ENCODE results near the gene STC2.
A peak's percentile ranks its signal among the peaks of the same experiment; 100 is the strongest.
"Not testable (repeated sequence)": the region's sequence is repeated elsewhere in the genome, so short reads cannot be mapped to it uniquely, and the experiment has no call there.

The STC2 gene

DNA sequence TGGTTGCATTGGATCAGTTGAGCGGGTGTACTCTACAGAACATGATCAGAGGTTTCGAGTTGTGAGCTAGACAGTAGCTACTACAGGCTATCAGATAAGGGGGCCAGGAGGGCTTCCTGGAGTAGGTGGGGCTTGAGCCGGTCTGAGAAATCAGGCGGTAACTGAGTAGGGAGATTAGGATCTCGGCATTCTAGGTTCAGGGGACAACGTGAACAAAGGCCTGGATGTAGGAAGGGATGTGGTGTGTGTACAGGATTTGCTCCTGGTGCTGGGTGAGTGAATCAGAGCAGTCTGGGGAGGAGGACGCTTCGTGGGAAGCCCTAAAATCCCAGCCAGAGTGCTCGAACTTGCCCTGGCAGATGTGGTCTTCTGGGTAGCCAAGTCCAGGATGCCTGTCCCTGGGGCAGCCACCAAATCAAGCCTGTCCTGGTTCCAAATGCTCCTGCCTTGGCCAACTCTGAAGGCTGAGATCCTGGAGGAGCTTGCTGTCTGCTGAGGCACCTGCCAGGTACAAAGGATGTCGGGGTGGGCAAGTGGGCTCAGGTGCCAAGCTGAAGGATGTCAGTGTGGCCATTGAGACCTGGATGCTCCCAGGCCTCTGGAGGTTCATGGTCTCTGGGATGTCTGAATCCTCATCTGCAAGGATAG lies 33.4 kb downstream of the STC2 start:
- DNase-seq (ENCODE audit: low read depth in 2 of 2) = no peak

DNA sequence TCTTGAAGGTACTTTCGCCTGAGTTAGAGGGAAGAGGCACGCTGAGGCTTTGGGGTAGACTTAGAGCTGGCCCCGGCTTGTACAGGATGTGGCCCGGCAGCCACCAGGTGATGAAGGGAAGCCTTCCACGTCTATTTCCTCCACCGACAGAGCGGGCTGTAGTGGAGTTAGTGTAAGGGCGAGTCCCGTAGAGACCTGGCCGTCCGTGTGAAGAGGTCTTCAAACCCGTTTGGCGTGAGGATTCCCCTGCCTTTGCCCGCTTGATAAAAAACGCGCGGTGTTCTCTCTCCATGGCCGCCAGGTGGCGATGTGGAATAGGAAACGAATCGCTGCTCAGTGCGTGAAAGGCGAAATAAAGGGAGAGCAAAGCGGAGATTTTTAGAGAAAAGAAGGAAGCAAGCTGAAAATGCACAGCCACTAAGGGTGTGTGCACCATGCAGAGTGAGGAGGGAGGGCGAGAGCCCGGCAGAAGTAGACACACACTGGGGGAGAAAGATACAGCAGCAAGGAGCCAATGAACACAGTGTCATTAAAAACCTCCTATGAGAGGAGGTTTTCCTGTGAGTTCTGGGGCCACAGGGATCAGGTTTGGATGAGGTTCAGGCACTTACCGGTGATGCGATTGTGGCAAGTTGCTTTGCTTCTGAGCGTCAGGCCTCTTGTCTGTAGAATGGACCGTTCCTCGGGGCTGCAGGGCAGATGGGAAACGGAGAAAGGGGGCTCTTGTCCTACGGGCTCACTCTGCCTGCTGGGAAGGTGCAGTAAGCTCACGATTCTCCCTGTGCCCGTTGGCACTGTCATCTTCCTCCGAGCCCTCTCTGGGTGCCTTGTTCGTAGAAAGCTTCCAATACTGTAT lies 34.2 kb downstream of the STC2 start:
- peak; percentile 16 to 35 for DNase-seq (ENCODE audit: low read depth in 2 of 2)

DNA sequence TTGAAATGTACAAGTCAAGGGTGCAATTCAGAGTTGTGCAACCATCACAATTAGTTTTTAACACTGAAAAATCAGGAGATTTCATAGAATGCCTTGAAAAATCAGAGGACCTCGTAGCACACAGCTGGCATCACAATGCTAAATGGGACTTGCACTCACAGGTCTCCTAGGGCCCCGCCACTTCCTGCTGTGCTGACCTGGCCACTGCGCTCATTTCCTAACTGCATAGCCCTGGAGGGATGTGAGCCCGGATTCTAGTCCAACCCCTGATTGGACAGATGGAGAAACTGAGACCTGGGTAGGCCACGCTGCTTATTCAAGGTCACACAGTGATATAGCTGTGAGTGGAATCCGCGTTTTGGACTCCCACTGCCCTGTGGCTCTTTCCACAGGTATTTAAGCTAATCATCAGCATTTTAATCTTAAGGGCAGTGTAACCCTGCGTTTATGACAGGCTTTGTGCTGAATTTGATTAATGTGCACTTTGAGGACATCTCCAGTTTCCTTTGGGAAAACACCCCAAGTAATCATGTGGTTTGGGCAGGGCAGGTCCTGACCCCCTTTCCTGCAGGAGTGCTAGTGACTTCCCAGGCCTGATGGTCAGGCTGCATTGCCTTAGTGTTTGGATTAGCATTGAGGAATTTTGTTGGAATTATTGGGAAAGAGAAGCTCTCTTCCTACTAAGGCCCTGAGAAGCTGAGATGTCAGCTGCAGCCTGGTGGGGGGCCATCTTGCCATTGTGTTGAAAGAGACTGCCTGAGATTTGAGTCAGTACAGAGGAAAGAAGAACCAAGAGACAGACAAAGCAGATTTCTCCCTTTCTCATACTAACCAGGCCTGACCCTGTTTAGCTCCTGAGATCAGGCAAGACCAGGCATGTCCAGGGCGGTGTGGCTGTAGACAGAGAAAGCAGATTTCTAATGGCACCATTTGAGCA lies 36.2 kb downstream of the STC2 start:
- no peak for DNase-seq (ENCODE audit: low read depth in 2 of 2)

DNA sequence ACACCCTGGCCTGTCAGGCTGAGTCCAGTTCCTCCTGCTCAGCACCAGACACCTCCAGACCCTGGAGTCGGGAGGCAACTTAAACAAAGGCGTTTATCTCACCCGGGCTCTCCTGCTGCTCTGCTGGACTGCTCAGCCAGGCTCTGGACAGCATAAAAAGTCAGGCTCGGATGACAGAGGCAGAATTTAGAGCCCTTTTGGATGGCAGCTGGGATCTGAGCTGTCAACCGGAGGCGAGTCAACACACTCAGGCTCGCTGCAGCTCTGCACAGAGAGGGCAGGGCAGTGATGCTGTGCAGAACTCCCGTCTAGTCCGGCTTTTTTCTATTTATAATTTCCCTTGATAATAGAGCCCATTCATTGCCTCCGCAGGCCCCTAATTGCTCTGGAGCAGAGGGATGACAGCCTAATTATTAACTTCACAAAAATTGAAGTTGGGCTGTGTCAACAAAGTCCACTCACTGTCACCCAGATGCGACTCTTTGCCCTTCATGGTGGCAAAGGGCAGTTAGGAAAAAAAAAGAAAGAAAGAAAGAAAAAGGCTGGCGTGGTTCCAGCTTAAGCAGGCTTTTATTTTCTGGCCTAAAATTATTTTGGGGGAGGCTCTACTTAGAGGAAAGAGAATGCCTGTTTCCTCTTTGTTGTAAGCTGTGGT lies 37.6 kb downstream of the STC2 start:
- no peak for DNase-seq (ENCODE audit: low read depth in 2 of 2)

DNA sequence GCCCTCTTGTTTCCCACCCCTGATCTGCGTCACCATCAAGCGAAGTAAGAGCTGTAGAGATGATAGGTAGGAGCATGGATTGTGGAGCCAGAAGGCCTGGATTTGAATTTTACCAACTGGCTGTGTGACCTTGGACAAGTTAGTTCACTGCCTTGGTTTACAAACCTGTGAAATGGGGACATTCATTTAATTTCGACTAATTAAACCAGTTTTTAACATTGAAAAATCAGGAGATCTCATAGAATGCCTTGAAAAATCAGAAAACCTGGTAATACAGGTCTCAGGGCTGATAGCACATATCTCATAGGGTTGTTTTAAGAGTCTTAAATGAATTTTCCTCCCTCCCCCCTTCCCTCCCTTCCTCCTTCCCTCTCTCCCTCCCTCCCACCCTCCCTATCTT lies 38.8 kb downstream of the STC2 start:
- DNase-seq (ENCODE audit: low read depth in 2 of 2) = no peak

DNA sequence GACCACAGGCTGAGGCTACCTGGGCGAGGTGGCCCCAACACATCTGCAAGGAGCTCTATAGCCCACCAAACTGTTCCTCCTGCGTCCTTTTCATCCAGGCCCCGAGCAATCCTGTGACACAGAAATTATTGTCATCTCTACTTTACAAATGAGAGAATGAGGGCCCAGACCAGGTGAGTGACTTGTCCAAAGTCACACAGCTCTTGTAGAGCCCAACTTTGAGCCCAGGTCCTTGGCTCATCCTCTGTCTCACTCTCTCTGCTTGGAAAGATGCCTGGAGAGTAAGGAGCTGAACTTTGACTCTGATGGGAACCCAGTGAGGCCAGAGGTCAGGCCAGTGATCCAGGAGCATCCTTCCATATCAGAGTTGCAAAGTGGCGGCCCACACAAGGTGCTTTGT lies 39.6 kb downstream of the STC2 start:
- DNase-seq (ENCODE audit: low read depth in 2 of 2) = no peak

DNA sequence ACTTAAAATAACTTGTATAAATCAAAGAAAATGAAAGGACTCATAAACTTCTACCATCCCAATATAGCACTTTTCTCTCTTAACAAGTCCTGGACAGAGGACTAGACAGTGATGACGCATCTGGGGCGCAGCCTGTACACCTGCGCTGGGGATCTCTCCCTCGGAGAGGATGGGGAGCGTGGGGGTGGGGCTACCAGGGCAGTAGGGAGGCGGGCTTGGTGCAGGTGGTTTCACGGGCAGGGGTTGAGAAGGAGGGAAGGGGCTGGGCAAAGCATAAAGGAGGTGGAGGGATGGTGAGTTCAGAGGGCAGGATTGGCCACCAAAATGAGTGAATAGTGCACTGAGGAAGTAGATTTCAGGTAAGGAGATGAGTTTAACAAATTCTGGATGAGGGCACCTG lies 41.1 kb downstream of the STC2 start:
- DNase-seq (ENCODE audit: low read depth in 2 of 2) = no peak

DNA sequence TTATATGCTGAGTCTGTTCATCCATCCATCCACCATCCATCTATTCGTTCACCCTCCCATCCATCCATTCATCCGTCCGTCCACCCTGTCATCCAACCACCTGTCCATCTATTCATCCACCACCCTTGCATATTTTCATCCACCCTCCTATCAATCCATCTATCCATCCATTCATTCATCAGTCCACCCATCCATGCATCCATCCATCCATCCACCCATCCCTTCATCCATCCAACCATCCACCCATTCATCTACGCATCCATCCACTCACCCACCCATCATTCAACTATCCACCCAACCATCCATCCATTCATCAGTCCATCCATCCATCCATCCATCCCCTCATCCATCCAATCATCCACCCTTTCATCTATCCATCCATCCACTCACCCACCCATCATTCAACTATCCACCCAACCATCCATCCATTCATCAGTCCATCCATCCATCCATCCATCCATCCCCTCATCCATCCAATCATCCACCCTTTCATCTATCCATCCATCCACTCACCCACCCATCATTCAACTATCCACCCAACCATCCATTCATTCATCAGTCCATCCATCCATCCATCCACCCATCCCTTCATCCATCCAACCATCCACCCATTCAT lies 43.8 kb downstream of the STC2 start:
- not testable (repeated sequence) for DNase-seq (ENCODE audit: low read depth in 2 of 2)

DNA sequence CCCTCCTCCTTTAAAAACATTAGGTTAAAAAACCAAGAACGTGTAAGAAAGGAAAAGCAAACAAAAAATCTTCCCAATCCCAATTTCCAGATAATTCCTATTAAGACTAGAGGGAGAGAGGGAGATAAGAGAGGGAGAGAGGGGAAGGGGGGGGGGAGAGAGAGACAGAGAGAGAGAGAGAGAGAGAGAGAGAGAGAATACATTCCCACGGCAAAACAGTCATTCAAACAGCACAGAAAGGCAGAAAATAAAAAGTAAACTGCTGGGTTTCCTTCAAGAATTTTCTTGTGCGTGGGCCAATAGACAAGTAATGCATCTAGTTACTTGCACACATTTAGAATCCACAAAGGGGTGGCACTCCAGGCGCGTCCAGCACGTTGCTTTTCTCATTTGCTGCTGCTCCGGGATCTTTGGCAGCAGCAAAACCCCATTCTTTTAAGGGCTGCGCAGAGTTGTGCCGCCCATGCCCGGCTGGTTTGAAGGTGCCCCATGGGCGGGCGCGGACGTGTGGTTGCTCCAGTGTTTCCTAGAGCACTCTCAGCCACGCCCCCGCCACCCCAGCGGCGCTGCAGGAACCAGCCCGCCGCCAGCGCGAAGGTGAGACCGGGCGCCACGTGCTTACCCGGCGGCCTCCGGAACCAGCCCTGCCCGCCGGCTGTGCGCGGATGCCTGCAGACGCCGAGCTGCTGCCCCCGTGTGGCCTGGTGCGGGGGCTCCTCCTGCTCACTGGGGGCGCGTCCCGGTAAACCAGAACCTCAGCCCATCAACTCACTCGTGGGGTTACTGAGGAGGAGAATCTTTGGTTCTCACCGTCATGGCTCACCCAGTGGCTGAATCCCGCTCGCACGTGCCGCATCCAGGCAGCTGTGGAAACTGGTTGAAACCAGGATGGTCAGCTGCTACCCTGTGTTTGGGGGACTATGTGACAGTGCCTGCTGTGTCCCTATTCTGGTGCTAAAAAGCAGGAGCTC lies 44.6 kb downstream of the STC2 start:
- DNase-seq (ENCODE audit: low read depth in 2 of 2) = peak; percentile 48 to 68

DNA sequence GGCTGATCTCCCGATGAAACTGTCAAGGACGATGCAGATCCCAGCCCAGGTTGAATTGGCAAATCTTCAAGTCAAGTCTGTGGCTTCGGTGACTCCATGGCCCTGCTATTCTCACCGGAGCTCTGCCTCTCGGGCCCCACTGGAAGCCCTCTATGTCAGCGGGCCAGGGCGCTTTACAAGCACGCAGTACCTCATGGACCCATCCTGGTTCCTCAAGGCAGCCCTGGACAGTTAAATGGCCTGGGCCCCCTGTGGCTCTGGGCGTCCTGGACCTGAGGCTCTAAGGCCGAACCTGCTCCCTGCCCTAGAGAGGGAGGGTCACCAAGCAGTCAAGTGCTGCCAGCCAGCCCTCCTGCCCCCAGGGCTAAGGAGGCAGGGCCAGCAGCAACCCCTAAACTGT lies 45.3 kb downstream of the STC2 start:
- no peak for DNase-seq (ENCODE audit: low read depth in 2 of 2)

DNA sequence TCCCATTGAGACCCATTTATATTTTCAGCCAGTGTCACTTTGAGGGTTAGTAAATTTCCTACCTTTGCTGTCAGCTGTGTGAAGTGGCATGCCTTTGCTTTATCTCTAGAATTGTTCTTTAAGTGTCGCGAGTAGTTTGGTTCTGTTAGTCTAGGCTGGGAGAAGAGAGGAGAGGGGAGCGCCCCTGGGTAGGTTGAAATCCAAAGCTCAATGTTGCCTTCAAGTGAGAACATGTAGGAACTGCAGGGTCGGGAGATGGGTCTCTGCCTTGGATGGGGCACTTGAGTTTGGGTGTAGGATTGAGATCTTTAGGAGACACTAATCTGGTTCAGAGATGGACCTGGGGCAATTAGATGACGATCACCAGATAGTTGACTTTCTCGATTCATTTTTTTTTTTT lies 46.3 kb downstream of the STC2 start:
- DNase-seq (ENCODE audit: low read depth in 2 of 2) = no peak

DNA sequence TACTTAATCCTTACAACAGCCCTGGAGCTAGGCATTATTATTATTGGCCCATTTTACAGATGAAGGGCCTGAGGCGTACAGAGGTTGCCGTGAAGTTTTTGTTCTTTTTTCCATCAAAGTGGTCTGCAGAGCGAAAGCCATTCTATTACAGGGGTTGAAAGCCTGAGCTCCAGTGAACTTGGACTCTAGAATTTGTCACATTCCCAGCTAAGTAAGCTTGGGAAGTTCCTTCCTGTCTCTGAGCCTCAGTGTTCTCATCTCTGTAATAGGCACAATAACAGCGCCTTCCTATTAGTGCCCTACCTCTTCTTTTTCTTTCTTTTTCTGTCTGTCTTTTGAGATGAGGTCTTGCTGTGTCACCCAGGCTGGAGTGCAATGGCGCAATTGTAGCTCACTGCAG lies 49.0 kb downstream of the STC2 start:
- DNase-seq (ENCODE audit: low read depth in 2 of 2) = no peak

DNA sequence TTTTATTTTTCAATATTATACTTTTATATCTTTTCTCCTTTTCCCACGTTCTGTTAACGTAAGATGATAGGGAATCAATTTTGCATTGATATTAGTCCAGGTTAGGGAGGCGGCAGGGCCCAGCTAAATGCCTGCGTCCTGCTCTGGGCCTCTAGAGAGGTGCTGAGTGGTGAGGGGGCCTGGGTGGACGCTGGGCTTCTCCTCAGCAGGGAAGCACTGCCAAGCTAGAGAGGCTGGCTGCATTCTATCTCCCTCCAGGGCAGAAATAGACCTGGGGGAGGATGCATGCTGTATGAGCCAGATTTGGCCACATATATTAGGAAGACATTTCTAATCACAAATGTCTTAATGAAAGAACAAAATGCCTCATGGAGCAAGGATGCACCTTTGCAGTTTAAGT lies 49.6 kb downstream of the STC2 start:
- no peak for DNase-seq (ENCODE audit: low read depth in 2 of 2)

DNA sequence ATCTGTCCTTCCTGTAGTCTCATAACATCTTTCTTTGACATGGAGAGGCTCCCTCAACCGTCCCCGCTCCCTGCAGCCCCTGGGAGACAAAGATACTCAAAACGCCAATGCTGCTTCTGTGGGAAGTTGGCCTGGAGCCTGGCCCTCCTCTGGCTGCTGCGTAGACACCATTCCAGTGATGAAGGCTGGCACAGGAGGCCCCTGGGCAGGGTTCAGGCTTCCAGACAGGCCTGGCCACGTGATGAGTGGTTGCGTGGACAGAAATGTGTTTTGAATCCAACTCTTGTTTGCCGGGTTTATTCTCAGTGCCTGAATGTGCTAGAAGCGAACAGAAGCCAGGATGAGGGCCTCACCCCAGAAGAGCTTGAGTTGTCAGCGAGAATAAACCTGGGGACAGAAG lies 50.0 kb downstream of the STC2 start:
- no peak for DNase-seq (ENCODE audit: low read depth in 2 of 2)

DNA sequence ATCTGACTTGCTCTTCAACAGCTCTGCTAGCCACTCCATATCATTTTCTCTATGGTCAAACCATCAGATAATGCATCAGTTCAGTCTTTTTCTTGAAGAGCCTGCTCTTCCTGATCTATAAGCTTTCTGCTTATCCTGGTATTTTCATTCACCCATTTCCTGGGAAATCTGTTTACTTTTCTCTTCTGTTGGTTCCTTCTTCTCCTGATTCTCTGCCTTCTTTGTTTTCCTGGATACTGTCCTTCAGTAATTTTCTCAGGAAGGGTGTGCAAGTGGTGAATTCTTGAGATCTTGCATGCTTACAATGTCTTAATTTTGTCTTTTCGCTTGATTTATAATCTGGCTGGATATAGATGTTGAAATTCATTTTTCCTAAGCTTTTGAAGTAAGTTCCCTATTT lies 53.4 kb downstream of the STC2 start:
- DNase-seq (ENCODE audit: low read depth in 2 of 2) = no peak

DNA sequence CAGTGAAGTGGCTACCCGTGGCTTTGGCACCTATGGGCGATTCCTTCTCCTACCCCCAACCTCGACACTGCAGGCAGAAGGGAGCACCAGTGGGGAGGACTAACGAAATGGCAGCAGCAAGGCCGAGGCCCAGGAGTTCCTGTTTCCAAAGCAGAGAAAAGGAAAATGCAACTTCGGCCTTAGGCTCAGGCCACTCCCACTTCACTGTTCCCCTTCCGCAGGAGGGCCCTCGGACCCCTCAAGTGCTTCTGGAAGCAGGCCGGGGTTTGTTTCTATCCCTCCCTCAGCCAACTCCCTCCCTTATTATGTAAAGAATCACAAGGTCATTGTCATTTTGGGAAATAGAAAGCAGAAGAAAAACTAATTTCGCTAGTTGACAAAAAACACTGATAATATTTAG lies 56.8 kb downstream of the STC2 start:
- no peak for DNase-seq (ENCODE audit: low read depth in 2 of 2)

DNA sequence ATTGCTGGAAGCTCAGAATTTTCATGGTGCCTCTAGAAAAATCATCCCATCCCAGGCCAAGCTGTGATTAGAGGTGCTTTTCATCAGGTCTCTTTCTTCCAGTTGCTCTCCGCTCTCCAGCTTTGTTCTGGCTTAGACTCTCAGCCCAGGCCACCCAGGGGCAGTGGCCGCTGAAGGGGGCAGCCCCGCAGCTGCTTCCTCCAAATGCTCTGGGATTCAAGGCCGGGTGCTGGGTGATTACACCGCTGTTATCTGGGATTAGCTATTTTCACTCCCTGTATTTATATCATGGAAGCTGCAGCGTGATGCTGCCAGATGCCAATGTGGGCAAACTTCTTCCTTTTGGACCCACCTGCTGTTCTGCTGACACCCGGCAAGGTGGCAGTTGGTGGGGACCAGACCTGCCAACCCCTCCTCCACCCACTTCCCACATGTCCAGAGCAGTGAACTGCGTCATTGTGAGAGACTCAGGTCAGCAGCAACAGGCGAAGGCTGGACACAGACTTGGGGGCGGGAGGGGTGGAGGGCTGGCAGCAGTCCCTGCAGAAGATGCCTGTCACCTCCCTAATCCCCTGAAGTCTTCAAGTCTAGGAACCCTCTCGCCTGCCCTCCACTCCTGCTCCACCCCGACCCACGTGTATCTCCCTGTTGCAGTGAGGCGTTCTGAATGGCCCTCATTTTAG lies 59.3 kb downstream of the STC2 start:
- no peak for DNase-seq (ENCODE audit: low read depth in 2 of 2)

DNA sequence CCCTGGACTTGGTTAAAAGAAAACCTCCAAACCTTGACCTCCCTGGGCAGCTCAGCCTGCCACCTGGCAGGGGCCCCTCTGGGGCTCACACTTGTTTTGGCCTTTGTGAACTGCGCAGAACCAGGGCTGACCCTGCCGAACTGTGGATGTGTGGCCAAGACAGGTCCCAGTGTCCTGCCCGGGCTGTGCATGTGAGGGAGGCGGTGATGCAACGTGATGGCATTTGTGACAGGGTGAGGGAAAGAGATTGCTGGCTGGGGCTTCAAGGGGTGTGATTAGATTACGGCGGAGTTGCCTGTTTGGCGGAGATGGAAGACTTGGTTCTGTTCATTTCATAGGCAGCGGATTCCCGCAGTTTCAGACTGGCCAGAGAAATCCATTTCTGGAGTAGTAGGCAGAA lies 62.8 kb downstream of the STC2 start:
- DNase-seq (ENCODE audit: low read depth in 2 of 2) = no peak
